Central memory CD4-positive, alpha-beta T cell (primary cell): ENCODE data around the gene ERCC2.
"Not testable (repeated sequence)": the region's sequence is repeated elsewhere in the genome, so short reads cannot be mapped to it uniquely, and the experiment has no call there.

Experiments used
- DNase-seq: peaks from one replicate; pipeline ENCODE4 v3.0.0; 2022

The ERCC2 gene

GRCh38 chr19:45352914-45353796, 17.2 kb downstream of the ERCC2 start:
- DNase-seq = no peak

GRCh38 chr19:45352471-45352870, 17.9 kb downstream of the ERCC2 start:
- no peak for DNase-seq

GRCh38 chr19:45352062-45352461, 18.3 kb downstream of the ERCC2 start:
- DNase-seq = no peak

GRCh38 chr19:45351401-45351952, 18.9 kb downstream of the ERCC2 start:
- DNase-seq = no peak

GRCh38 chr19:45350477-45351058, 19.8 kb downstream of the ERCC2 start:
- DNase-seq = no peak

- no peak for DNase-seq
These were observed 20.9 kb downstream of the ERCC2 start for GRCh38 chr19:45349430-45349941.

- DNase-seq = no peak
These were observed 21.3 kb downstream of the ERCC2 start for GRCh38 chr19:45349126-45349415.

- no peak for DNase-seq
These were observed 21.8 kb downstream of the ERCC2 start for GRCh38 chr19:45348367-45349125.

GRCh38 chr19:45347570-45348366, 22.6 kb downstream of the ERCC2 start:
- no peak for DNase-seq

GRCh38 chr19:45346449-45346848, 23.9 kb downstream of the ERCC2 start:
- no peak for DNase-seq

GRCh38 chr19:45345506-45345860, 24.9 kb downstream of the ERCC2 start:
- no peak for DNase-seq

GRCh38 chr19:45344621-45345505, 25.5 kb downstream of the ERCC2 start:
- no peak for DNase-seq

- DNase-seq = no peak
These were observed 27.5 kb downstream of the ERCC2 start for GRCh38 chr19:45342911-45343310.

- DNase-seq = no peak
These were observed 29.4 kb downstream of the ERCC2 start for GRCh38 chr19:45340899-45341453.

- peak; percentile 18 for DNase-seq
These were observed 30.0 kb downstream of the ERCC2 start, which contains the start of gene KLC3 for GRCh38 chr19:45340232-45340898. Gene KLC3, plus strand, starts transcription at chr19:45340750. Its CDS starts 4,792 bp downstream, at chr19:45345542.

GRCh38 chr19:45339629-45340028, 30.7 kb downstream of the ERCC2 start:
- no peak for DNase-seq

GRCh38 chr19:45336696-45337251, 33.6 kb downstream of the ERCC2 start:
- no peak for DNase-seq

- not testable (repeated sequence) for DNase-seq
These were observed 35.5 kb downstream of the ERCC2 start for GRCh38 chr19:45334881-45335280.

- DNase-seq = no peak
These were observed 36.6 kb downstream of the ERCC2 start for GRCh38 chr19:45333609-45334303.
